DMS114 treated with DMSO at 0.1 percent for 48 hours (cell line): ENCODE data around the gene OR9A2.
"Not testable (repeated sequence)": the region's sequence is repeated elsewhere in the genome, so short reads cannot be mapped to it uniquely, and the experiment has no call there.

ENCODE experiments used
- DNase-seq: peaks from one replicate; lab custom pipeline; 2025; ENCODE audit not compliant: unreplicated experiment; lab: John Stamatoyannopoulos, UW

Gene OR9A2

GRCh38 chr7:143018931-143019330 lies 8.0 kb downstream of the OR9A2 start:
- DNase-seq: no peak

DNA sequence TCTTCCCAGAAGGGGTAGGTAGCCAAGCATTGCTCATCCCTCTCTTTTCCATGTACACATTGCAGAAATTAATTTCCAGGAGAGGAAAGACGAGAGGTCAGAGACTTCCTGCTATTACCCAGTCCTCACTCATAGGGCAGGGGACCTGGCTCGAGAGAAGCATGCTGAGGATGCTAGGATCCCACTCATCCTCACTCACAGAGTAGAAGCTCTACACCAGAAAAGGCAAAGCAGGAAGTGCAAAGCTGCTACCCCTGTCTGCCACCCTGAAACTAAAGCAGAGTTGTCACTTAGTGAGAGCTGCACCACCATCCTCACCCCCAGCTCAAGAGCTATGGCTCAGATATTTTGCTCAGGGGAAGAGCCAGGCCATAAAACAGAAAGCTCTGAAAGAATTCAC lies 9.9 kb downstream of the OR9A2 start:
- no peak for DNase-seq

- no peak for DNase-seq
These were observed 10.9 kb downstream of the OR9A2 start for GRCh38 chr7:143015926-143016490.

DNA sequence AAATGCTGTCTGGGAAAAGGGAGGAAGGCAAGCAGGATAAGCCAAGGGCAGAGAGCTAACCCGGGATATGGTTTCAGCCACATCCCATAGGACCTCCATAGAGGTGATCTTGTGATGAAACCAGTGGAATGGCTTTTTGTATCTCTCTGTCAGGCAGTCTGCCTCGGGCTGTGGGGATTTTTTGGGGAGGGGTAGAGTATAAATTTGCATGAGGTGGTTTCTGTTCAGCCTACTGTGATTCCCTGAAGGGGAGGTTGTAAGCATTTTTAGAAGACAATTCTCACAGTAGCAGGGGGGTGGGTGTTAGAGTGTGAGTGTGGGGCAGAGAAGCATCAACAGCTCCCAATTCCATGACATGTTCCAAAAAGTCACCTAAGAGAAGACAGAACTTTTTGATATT lies 11.8 kb downstream of the OR9A2 start:
- DNase-seq: no peak

GRCh38 chr7:143013893-143014292 lies 13.0 kb downstream of the OR9A2 start:
- DNase-seq: no peak

DNA sequence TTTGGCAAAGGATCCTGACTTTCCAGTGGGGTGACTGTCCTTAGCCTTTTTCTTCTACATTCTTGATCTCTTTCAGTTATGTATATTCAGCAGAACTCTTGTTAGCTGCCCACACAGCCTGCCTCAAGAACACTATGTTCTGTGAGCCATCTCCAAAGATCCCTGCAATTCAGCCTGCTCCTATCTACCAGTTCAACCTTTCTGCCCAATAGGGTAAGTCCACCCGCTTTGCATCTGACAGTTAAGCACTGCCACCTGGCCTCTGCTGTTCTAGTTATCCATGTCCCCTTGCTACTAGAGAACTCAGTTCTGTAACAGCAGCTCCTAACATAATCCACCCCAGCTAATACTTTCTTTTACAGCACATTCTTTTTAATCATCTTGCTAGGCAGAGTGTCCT lies 13.5 kb downstream of the OR9A2 start:
- DNase-seq: no peak

GRCh38 chr7:143012409-143012808 lies 14.5 kb downstream of the OR9A2 start:
- no peak for DNase-seq

DNA sequence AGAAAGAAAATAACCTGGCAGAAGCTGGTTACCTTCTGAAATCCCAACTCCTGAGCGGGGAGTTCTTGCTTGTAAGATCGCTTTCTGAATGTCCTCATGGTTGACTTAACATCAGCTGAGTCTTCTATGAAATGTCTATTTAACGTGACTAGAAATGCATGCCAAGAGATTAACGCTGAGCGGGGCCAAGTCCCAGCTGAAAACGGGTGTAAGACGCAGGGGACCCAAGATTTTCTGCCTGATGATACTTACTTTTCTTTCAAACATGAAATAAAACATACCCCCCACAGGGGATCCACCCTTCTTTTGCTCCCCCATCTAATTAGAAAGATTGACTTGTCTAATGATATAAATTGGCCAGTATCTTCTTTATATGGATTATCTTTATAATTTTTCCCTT lies 14.9 kb downstream of the OR9A2 start:
- DNase-seq: no peak

GRCh38 chr7:143008007-143008901 lies 18.7 kb downstream of the OR9A2 start:
- DNase-seq: peak; percentile 63

GRCh38 chr7:143005632-143006260 lies 21.2 kb downstream of the OR9A2 start:
- no peak for DNase-seq

GRCh38 chr7:143003393-143004051 lies 23.4 kb downstream of the OR9A2 start:
- DNase-seq: peak; percentile 45

DNA sequence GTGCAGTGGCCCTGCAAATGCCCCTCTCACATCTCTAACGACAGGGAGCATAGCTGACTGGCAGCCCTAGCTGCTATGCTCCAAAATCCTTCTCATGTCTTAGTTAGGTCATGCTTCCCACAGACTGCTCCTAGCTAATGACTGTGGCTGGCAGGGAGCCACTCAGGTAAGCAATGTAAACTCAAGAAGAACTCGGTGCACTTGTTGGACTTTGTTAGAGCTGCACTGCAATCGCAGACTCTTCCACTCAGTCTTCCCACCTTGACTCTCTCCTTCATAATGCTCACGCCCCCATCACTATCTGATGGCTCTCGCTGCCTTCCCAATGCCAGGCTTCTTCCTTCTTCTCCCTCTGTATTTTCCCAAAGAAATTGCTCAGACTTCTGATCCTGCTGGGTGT lies 24.0 kb downstream of the OR9A2 start:
- DNase-seq: no peak

GRCh38 chr7:143002106-143002505 lies 24.8 kb downstream of the OR9A2 start:
- DNase-seq: peak; percentile 27

GRCh38 chr7:143000648-143001047 lies 26.3 kb downstream of the OR9A2 start:
- DNase-seq: no peak

DNA sequence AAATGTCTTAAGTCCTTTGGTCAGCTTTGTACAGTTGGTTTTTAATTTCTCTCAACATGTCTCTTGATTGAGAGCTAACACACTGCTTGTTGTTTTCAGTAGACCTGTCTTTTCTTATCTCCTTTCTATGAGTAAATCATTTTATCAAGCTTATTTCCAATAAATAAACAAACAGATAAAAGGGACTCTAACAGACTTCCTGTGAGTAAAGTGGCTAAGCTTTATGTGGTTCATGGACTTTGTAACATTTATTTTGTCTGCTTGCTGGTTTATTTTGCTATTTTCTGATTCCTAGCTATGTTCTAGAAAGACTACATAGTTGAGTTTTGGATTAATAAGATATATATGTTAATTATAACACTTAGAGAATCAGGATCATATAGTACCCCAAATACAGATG lies 27.1 kb downstream of the OR9A2 start:
- no peak for DNase-seq

DNA sequence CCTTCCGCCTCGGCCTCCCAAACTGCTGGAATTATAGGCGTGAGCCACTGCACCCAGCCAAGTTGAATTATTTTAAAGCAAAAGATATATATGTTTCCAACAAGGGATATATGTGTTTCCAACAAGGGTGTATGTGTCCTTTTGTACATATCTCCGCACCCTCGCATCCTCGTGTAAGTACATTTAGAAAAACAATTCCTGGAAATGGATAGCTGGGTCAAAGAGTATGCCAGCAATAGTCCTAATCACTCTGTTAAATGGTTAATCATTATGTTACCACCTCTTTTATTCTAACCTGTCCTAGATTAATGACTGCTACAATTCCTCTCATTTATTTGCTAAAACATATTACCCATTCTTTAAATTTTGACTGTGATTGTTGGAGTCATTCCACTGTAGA lies 28.0 kb downstream of the OR9A2 start:
- DNase-seq: no peak

DNA sequence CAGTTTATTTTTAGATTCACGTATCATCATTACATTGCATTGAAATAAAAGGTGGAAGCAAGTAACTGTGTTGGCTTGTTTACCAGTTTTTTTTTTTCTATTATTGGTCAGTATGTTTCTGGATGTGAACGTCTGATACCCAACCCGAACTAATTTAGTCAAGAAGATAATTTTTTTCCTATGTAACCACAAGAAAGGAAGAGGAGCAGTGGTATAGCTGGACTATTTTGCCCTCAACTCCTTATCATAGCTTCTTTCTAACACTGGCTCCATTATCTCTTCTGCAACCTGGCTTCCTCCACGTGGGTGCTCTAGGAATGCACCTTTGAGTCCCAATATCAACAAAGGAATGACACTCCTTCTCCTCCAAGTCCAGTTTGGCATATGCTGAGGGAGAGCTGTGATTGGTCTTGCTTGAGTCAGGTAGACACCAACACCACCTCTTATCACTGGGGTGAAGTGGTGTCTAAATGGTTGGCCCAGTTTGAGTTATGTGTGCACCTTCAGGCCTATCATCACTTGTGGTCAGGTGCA lies 29.4 kb downstream of the OR9A2 start:
- no peak for DNase-seq

DNA sequence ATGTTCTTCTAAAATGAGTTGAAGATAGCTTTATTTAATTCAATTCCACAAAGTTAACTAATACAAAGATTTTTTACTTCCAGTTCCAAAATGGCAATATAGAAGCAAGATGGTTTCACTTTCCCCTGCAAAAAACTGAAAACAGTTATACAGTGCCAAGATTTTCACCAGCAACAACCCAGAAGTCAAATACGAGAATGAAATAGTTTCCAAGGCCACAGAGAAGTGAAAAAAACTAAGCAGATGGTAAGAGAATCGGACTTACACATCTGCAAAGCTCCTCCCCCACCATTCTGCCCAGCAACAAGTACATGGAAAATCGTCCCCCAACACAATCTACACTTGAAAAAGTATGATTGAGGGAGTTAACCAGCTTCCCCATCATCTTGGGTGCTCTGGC lies 34.5 kb downstream of the OR9A2 start:
- DNase-seq: no peak

DNA sequence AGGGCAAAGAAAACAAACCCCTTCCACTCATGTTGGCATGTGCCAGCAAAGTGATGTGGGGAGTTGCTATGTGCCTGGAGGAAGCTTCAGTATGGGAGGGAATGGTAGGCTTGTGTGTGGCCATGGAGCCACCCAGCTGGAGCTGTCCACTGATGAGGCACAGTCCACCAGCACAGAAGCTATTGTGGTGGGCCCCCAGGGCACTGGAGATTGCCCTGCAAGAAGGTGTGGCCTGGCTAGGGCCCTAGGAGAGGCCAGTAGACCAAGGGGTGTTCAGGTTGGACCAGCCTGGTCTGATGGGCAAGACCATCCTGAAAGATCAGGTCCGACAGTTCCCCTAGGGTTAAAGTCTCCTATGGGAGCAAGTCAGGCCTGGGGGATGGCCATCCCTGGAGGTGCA lies 42.6 kb downstream of the OR9A2 start:
- DNase-seq: no peak

- no peak for DNase-seq
These were observed 43.1 kb downstream of the OR9A2 start for GRCh38 chr7:142983825-142984224.

GRCh38 chr7:142978402-142978801 lies 48.5 kb downstream of the OR9A2 start:
- not testable (repeated sequence) for DNase-seq
